ENCODE results near the gene LPP.

- TF ChIP-seq PHB (CRISPR knock-in tag; IDR thresholded peaks at IDR 0.05) (no peak), ATF4 (CRISPR knock-in tag; IDR thresholded peaks at IDR 0.05) (no peak), ZNF274 (IDR thresholded peaks at IDR 0.05; ENCODE audit: borderline replicate concordance, low read depth, low read length) (no peak), CTBP1 (IDR thresholded peaks at IDR 0.05; ENCODE audit: borderline replicate concordance) (no peak), ZNF518B (CRISPR knock-in tag; IDR thresholded peaks at IDR 0.05) (no peak), MYNN (IDR thresholded peaks at IDR 0.05) (no peak), MYNN (CRISPR knock-in tag; IDR thresholded peaks at IDR 0.05) (no peak), FOS (IDR thresholded peaks at IDR 0.05; ENCODE audit: extremely low read depth, insufficient read length) (no peak), CEBPB (tag; IDR thresholded peaks at IDR 0.05) (no peak), ZZZ3 (IDR thresholded peaks at IDR 0.05) (no peak), REST (IDR thresholded peaks at IDR 0.05; ENCODE audit: borderline replicate concordance) (no peak), REST (CRISPR knock-in tag; IDR thresholded peaks at IDR 0.05; ENCODE audit: low read depth) (no peak), CTCF (IDR thresholded peaks at IDR 0.05 in 2 of 3, conservative IDR thresholded peaks at IDR 0.05 in 1 of 3; ENCODE audit: insufficient read depth in 2 of 3, low read depth in 1 of 3, low read length in 3 of 3) (no peak), NR1H2 (CRISPR knock-in tag; IDR thresholded peaks at IDR 0.05) (no peak)
Measured at GRCh38 chr3:188711881-188712247, 557.9 kb downstream of the LPP start.

Data from K562 (cell line).